Activated CD4-positive, alpha-beta T cell treated with anti-CD3 and anti-CD28 coated beads, Interleukin-2, amount 10 ng/mL, durations not matched to agents 24 days and 14 days (primary cell): ENCODE measurements around the gene EXOC3L4. TPM values are rescaled to one million over a fixed set of nuclear protein-coding genes. Genes with fewer than 3 reads are reported as not detected.
"Not testable (repeated sequence)": the region's sequence is repeated elsewhere in the genome, so short reads cannot be mapped to it uniquely, and the experiment has no call there.

ENCODE experiments used
- DNase-seq: peaks from one replicate; pipeline ENCODE4 v3.0.0; 2022
- H3K27ac Mint-ChIP-seq: one replicate; pipeline ENCODE4 v1.8.0; 2022; ENCODE audit warnings: mild to moderate bottlenecking, mixed read lengths
- H3K27me3 Mint-ChIP-seq: one replicate; pipeline ENCODE4 v1.8.0; 2022; ENCODE audit warnings: mixed read lengths
- H3K36me3 Mint-ChIP-seq: one replicate; pipeline ENCODE4 v1.8.0; 2022; ENCODE audit warnings: low read depth, mild to moderate bottlenecking, mixed read lengths
- H3K4me1 Mint-ChIP-seq: one replicate; pipeline ENCODE4 v1.8.0; 2021; ENCODE audit warnings: mixed read lengths
- H3K4me3 Mint-ChIP-seq: one replicate; pipeline ENCODE4 v1.8.0; 2022; ENCODE audit warnings: mild to moderate bottlenecking, moderate library complexity, mixed read lengths
- H3K9me3 Mint-ChIP-seq: one replicate; pipeline ENCODE4 v1.8.0; 2021; ENCODE audit warnings: mixed read lengths
- intact Hi-C: fragments of 100-400 bp; cut with micrococcal nuclease; formaldehyde crosslinking; loops from one replicate; pipeline ENCODE4 v1.15.1; 2023
- total RNA-seq: library from RNA; stranded (reverse); gene quantifications from 2 replicates; pipeline ENCODE4 v1.2.3, GENCODE V29; 2022

The EXOC3L4 gene
- total RNA-seq, 1 donor from 2014 or later, result not detected

GRCh38 chr14:103139132-103140025 lies 44.9 kb downstream of the EXOC3L4 start:
- intact Hi-C loops, result no loop called here
- Mint-ChIP-seq H3K27ac (no peak overlapping the region), H3K4me3 (no peak overlapping the region), H3K36me3 (no peaks in the 10 kb centered on the region), H3K27me3 (peaks cover 31% of the 10 kb centered on the region), H3K9me3 (no peaks in the 10 kb centered on the region), H3K4me1 (peaks cover 3% of the 10 kb centered on the region)
- no peak for DNase-seq

- Mint-ChIP-seq H3K9me3 (no peaks in the 10 kb centered on the region), H3K4me1 (peaks cover 3% of the 10 kb centered on the region), H3K4me3 (no peak overlapping the region), H3K36me3 (no peaks in the 10 kb centered on the region), H3K27me3 (peaks cover 31% of the 10 kb centered on the region), H3K27ac (no peak overlapping the region)
- DNase-seq, result no peak
- intact Hi-C loops, result loop anchor here (1.0 kb wide), 1 partner anchor 35 kb away; no protein-coding TSS in a partner anchor
Observed at GRCh38 chr14:103140316-103141109, 46.0 kb downstream of the EXOC3L4 start.

GRCh38 chr14:103141117-103141796 lies 46.7 kb downstream of the EXOC3L4 start:
- H3K27me3 Mint-ChIP-seq, result peaks cover 31% of the 10 kb centered on the region
- DNase-seq, result peak; percentile 75
- H3K36me3 Mint-ChIP-seq, result no peaks in the 10 kb centered on the region
- H3K4me3 Mint-ChIP-seq, result no peak overlapping the region
- peaks cover 3% of the 10 kb centered on the region for H3K4me1 Mint-ChIP-seq
- intact Hi-C loops, result loop anchor here (1.0 kb wide), 1 partner anchor 36 kb away; no protein-coding TSS in a partner anchor
- no peaks in the 10 kb centered on the region for H3K9me3 Mint-ChIP-seq
- H3K27ac Mint-ChIP-seq, result no peak overlapping the region

GRCh38 chr14:103142026-103142425 lies 47.5 kb downstream of the EXOC3L4 start:
- Mint-ChIP-seq H3K36me3 (no peaks in the 10 kb centered on the region), H3K4me1 (peaks cover 3% of the 10 kb centered on the region), H3K27ac (no peak overlapping the region), H3K27me3 (peaks cover 31% of the 10 kb centered on the region), H3K9me3 (no peaks in the 10 kb centered on the region), H3K4me3 (no peak overlapping the region)
- DNase-seq, result no peak
- intact Hi-C loops, result no loop called here

- no peak overlapping the region for H3K4me3 Mint-ChIP-seq
- peaks cover 29% of the 10 kb centered on the region for H3K27me3 Mint-ChIP-seq
- peaks cover 3% of the 10 kb centered on the region for H3K4me1 Mint-ChIP-seq
- H3K27ac Mint-ChIP-seq, result no peak overlapping the region
- H3K36me3 Mint-ChIP-seq, result no peaks in the 10 kb centered on the region
- H3K9me3 Mint-ChIP-seq, result no peaks in the 10 kb centered on the region
- intact Hi-C loops, result no loop called here
- DNase-seq, result no peak
Observed at GRCh38 chr14:103142721-103143302, 48.3 kb downstream of the EXOC3L4 start.

GRCh38 chr14:103143506-103143905 lies 49.0 kb downstream of the EXOC3L4 start:
- Mint-ChIP-seq H3K27me3 (peaks cover 29% of the 10 kb centered on the region), H3K36me3 (no peaks in the 10 kb centered on the region), H3K9me3 (no peaks in the 10 kb centered on the region), H3K4me3 (no peak overlapping the region), H3K4me1 (peaks cover 3% of the 10 kb centered on the region), H3K27ac (no peak overlapping the region)
- DNase-seq, result no peak
- intact Hi-C loops, result no loop called here

GRCh38 chr14:103144085-103144484 lies 49.6 kb downstream of the EXOC3L4 start:
- no peak overlapping the region for H3K4me3 Mint-ChIP-seq
- peaks cover 29% of the 10 kb centered on the region for H3K27me3 Mint-ChIP-seq
- no peak overlapping the region for H3K27ac Mint-ChIP-seq
- H3K4me1 Mint-ChIP-seq, result peaks cover 3% of the 10 kb centered on the region
- DNase-seq, result no peak
- no peaks in the 10 kb centered on the region for H3K36me3 Mint-ChIP-seq
- H3K9me3 Mint-ChIP-seq, result no peaks in the 10 kb centered on the region
- intact Hi-C loops, result no loop called here

- no peaks in the 10 kb centered on the region for H3K4me1 Mint-ChIP-seq
- H3K4me3 Mint-ChIP-seq, result no peak overlapping the region
- H3K27me3 Mint-ChIP-seq, result peaks cover 21% of the 10 kb centered on the region
- intact Hi-C loops, result no loop called here
- DNase-seq, result no peak
- no peak overlapping the region for H3K27ac Mint-ChIP-seq
- no peaks in the 10 kb centered on the region for H3K9me3 Mint-ChIP-seq
- H3K36me3 Mint-ChIP-seq, result no peaks in the 10 kb centered on the region
Observed at GRCh38 chr14:103146141-103146709, 51.7 kb downstream of the EXOC3L4 start.

- Mint-ChIP-seq H3K36me3 (no peaks in the 10 kb centered on the region), H3K27ac (no peak overlapping the region), H3K9me3 (no peaks in the 10 kb centered on the region), H3K27me3 (no peaks in the 10 kb centered on the region), H3K4me3 (no peak overlapping the region), H3K4me1 (no peaks in the 10 kb centered on the region)
- intact Hi-C loops, result no loop called here
- no peak for DNase-seq
Observed at GRCh38 chr14:103149351-103150237, 55.1 kb downstream of the EXOC3L4 start.

- Mint-ChIP-seq H3K4me3 (no peak overlapping the region), H3K9me3 (no peaks in the 10 kb centered on the region), H3K27me3 (no peaks in the 10 kb centered on the region), H3K36me3 (no peaks in the 10 kb centered on the region), H3K4me1 (no peaks in the 10 kb centered on the region), H3K27ac (no peak overlapping the region)
- intact Hi-C loops, result no loop called here
- DNase-seq, result no peak
Observed at GRCh38 chr14:103151270-103151945, 56.9 kb downstream of the EXOC3L4 start.

GRCh38 chr14:103155010-103155409 lies 60.5 kb downstream of the EXOC3L4 start:
- Mint-ChIP-seq H3K4me3 (no peak overlapping the region), H3K9me3 (no peaks in the 10 kb centered on the region), H3K27ac (no peak overlapping the region), H3K27me3 (no peaks in the 10 kb centered on the region), H3K36me3 (no peaks in the 10 kb centered on the region), H3K4me1 (no peaks in the 10 kb centered on the region)
- intact Hi-C loops, result no loop called here
- DNase-seq, result no peak

GRCh38 chr14:103155416-103155815 lies 60.9 kb downstream of the EXOC3L4 start:
- H3K9me3 Mint-ChIP-seq, H3K4me1 Mint-ChIP-seq, H3K27me3 Mint-ChIP-seq, DNase-seq, H3K36me3 Mint-ChIP-seq, H3K4me3 Mint-ChIP-seq, intact Hi-C loops, H3K27ac Mint-ChIP-seq: not testable (repeated sequence)
